ENCODE measurements around the gene EEF1E1. TPM values are rescaled to one million over a fixed set of nuclear protein-coding genes. Genes with fewer than 3 reads are reported as not detected.

EEF1E1 gene
- total RNA-seq, 4 donors from 2014 or later = 10.9 to 63.4 (median 24.5) TPM

GRCh38 chr6:8082954-8083858, 19.1 kb downstream of the EEF1E1 start:
- no peak for DNase-seq
- TF ChIP-seq, protein P1, sequence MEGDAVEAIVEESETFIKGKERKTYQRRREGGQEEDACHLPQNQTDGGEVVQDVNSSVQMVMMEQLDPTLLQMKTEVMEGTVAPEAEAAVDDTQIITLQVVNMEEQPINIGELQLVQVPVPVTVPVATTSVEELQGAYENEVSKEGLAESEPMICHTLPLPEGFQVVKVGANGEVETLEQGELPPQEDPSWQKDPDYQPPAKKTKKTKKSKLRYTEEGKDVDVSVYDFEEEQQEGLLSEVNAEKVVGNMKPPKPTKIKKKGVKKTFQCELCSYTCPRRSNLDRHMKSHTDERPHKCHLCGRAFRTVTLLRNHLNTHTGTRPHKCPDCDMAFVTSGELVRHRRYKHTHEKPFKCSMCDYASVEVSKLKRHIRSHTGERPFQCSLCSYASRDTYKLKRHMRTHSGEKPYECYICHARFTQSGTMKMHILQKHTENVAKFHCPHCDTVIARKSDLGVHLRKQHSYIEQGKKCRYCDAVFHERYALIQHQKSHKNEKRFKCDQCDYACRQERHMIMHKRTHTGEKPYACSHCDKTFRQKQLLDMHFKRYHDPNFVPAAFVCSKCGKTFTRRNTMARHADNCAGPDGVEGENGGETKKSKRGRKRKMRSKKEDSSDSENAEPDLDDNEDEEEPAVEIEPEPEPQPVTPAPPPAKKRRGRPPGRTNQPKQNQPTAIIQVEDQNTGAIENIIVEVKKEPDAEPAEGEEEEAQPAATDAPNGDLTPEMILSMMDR (IDR thresholded peaks at IDR 0.05) = no peak
- no peak for TF ChIP-seq POLR2A (IDR thresholded peaks at IDR 0.05)
- Histone ChIP-seq H3K27ac (no peak overlapping the region), H3K4me3 (replicated peaks in 1 of 3) (no peak overlapping the region), H3K9me3 (no peaks in the 10 kb centered on the region), H3K4me1 (peaks cover 0 to 15% of the 10 kb centered on the region in 2 donors), H3K27me3 (no peaks in the 10 kb centered on the region), H3K36me3 (peaks cover 0 to 1% of the 10 kb centered on the region in 2 donors)
- intact Hi-C loops (cut with DNase I) = no loop called here
- WGBS, 2 donors = 76 to 89% methylated on average over 11 of the region's 11 CpGs

- Histone ChIP-seq H3K36me3 (no peaks in the 10 kb centered on the region), H3K9me3 (no peaks in the 10 kb centered on the region), H3K4me1 (peaks cover 0 to 15% of the 10 kb centered on the region in 2 donors), H3K4me3 (replicated peaks in 1 of 3) (no peak overlapping the region), H3K27me3 (no peaks in the 10 kb centered on the region), H3K27ac (no peak overlapping the region)
- WGBS, 2 donors = 89 to 93% methylated on average over 1 of the region's 1 CpG
- TF ChIP-seq POLR2A (IDR thresholded peaks at IDR 0.05) = no peak
- TF ChIP-seq, protein P1 (IDR thresholded peaks at IDR 0.05) = no peak
- intact Hi-C loops (cut with DNase I) = no loop called here
- DNase-seq = no peak
Observed at GRCh38 chr6:8082572-8082953, 19.8 kb downstream of the EEF1E1 start.

DNA sequence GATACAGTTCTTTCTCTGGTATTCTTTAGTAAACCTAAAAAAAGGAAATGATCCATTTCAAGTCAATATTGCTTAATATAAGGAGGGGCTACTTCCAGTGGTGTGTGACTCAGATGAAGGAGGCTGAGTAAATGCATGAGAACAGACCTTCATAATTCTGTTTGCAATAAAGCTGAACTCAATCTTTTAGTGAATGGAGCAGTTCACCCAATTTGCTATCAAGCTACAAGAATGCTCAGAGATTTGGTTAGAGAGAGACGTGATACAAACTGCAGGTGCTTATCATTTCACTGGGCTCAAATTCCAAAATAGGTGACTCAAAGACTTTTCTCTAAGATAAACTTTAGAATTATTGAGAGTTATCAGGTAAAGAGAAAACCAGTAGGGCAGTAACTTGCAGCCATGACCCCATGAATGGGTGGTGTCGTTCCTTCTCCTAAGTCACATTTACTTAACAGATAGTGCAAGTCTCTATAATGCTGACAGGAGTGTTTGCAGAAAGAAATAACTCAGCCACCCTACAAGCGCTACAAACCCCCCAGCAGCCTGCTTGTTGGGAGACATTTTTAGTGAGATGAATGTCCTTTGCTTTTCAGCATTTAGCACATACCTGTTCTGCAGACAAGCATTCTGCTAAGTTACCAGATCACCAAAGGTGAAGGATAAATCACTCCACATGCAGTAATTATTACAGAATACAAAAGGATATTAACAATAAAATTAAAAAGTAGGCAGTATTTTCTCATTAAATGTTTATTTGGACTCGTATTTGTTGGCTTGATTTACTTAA, 21.8 kb downstream of the EEF1E1 start:
- no peak for DNase-seq
- intact Hi-C loops (cut with DNase I) = no loop called here
- H3K4me1 ChIP-seq = peaks cover 0 to 15% of the 10 kb centered on the region in 2 donors
- H3K27me3 ChIP-seq = no peaks in the 10 kb centered on the region
- TF ChIP-seq, protein P1 (IDR thresholded peaks at IDR 0.05) = no peak
- WGBS, 2 donors = 74 to 80% methylated on average over 4 of the region's 4 CpGs
- no peaks in the 10 kb centered on the region for H3K36me3 ChIP-seq
- H3K9me3 ChIP-seq = no peaks in the 10 kb centered on the region
- no peak overlapping the region for H3K27ac ChIP-seq
- H3K4me3 ChIP-seq (replicated peaks in 1 of 3) = no peak overlapping the region

- TF ChIP-seq, protein P1 (IDR thresholded peaks at IDR 0.05) = no peak
- TF ChIP-seq POLR2A (IDR thresholded peaks at IDR 0.05) = no peak
- intact Hi-C loops (cut with DNase I) = no loop called here
Observed at GRCh38 chr6:8079126-8079525, 23.2 kb downstream of the EEF1E1 start.

More at GRCh38 chr6:8079126-8079525, 23.2 kb downstream of the EEF1E1 start:
- H3K9me3 ChIP-seq = no peaks in the 10 kb centered on the region
- no peaks in the 10 kb centered on the region for H3K27me3 ChIP-seq
- no peaks in the 10 kb centered on the region for H3K36me3 ChIP-seq
- peaks cover 0 to 5% of the 10 kb centered on the region in 2 donors for H3K4me1 ChIP-seq
- H3K4me3 ChIP-seq (replicated peaks in 1 of 3) = no peak overlapping the region
- H3K27ac ChIP-seq = no peak overlapping the region
- DNase-seq = no peak
- WGBS, 2 donors = 92 to 95% methylated on average over 2 of the region's 2 CpGs

Data from thyroid gland (tissue), 4 donors.